Mammary epithelial cell (primary cell): ENCODE results near the gene MRC2.

ENCODE experiments used
- EZH2 ChIP-seq: IDR thresholded peaks from 2 replicates; pipeline ENCODE4 v1.6.1; 2012; ENCODE audit warnings: low read length, inconsistent platforms, borderline replicate concordance
- TF ChIP-seq, protein P1 (sequence below), 2 donors: IDR thresholded peaks in 1 of 2; conservative IDR thresholded peaks in 1 of 2; 2 replicates each; pipeline ENCODE4 v1.5.1; 2011 to 2012; ENCODE audit warnings: inconsistent platforms in 2 of 2, low read length in 2 of 2, mild to moderate bottlenecking in 2 of 2, control low read depth in 1 of 2, low read depth in 1 of 2; ENCODE audit not compliant: insufficient read depth in 1 of 2; ENCODE audit errors: extremely low read depth in 1 of 2

- no peak for TF ChIP-seq EZH2
- TF ChIP-seq, protein P1, sequence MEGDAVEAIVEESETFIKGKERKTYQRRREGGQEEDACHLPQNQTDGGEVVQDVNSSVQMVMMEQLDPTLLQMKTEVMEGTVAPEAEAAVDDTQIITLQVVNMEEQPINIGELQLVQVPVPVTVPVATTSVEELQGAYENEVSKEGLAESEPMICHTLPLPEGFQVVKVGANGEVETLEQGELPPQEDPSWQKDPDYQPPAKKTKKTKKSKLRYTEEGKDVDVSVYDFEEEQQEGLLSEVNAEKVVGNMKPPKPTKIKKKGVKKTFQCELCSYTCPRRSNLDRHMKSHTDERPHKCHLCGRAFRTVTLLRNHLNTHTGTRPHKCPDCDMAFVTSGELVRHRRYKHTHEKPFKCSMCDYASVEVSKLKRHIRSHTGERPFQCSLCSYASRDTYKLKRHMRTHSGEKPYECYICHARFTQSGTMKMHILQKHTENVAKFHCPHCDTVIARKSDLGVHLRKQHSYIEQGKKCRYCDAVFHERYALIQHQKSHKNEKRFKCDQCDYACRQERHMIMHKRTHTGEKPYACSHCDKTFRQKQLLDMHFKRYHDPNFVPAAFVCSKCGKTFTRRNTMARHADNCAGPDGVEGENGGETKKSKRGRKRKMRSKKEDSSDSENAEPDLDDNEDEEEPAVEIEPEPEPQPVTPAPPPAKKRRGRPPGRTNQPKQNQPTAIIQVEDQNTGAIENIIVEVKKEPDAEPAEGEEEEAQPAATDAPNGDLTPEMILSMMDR (conservative IDR thresholded peaks at IDR 0.05 in 1 of 2, IDR thresholded peaks at IDR 0.05 in 1 of 2; ENCODE audit: extremely low read depth in 1 of 2, insufficient read depth in 1 of 2, low read depth in 1 of 2, low read length in 2 of 2) = no peak
Observed at GRCh38 chr17:62644487-62645173, 17.2 kb downstream of the MRC2 start.
